HFF-Myc (cell line): ENCODE data around the gene WHAMM.

Experiments
- DNase-seq: peaks from one replicate; pipeline ENCODE4 v3.0.0-alpha.2; 2011; ENCODE audit warnings: low read depth; ENCODE audit errors: extremely low read depth
- H3K4me3 ChIP-seq: replicated peaks from 2 replicates; pipeline ENCODE4 v1.5.1; 2011; ENCODE audit warnings: low read depth, mild to moderate bottlenecking, control low read depth, low read length
- TF ChIP-seq, protein P1 (sequence below): IDR thresholded peaks from 2 replicates; pipeline ENCODE4 v1.5.1; 2012; ENCODE audit warnings: mild to moderate bottlenecking, low read depth, low read length, control low read depth; ENCODE audit errors: missing control alignments

The WHAMM gene

DNA sequence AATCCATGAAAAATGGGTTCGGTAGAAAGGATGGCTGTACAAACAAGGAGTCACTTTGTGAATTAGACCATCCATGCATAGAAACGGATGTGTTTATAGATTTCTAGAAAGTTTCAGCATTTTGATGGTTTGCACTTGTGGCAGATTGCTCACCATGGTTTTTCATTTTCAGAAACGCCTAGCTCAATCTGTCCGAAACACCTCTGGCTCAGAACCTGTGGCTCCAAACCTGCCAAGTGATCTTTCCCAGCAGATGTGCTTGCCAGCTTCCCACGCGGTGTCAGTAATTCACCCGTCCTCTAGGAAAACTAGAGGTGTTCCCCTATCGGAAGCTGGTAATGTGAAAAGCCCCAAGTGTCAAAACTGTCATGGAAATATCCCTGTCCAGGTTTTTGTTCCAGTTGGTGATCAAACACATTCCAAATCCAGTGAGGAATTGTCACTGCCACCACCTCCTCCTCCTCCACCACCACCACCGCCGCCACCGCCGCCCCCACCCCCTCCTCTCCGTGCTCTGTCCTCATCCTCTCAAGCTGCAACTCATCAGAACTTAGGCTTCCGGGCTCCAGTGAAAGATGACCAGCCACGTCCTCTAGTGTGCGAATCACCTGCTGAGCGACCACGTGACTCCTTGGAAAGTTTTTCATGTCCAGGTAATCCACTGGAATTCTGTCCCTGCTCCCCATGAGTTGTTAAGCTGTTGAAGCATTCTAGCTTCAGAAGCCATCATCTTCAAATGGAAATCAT lies 21.2 kb downstream of the WHAMM start:
- DNase-seq, result no peak
- TF ChIP-seq, protein P1, sequence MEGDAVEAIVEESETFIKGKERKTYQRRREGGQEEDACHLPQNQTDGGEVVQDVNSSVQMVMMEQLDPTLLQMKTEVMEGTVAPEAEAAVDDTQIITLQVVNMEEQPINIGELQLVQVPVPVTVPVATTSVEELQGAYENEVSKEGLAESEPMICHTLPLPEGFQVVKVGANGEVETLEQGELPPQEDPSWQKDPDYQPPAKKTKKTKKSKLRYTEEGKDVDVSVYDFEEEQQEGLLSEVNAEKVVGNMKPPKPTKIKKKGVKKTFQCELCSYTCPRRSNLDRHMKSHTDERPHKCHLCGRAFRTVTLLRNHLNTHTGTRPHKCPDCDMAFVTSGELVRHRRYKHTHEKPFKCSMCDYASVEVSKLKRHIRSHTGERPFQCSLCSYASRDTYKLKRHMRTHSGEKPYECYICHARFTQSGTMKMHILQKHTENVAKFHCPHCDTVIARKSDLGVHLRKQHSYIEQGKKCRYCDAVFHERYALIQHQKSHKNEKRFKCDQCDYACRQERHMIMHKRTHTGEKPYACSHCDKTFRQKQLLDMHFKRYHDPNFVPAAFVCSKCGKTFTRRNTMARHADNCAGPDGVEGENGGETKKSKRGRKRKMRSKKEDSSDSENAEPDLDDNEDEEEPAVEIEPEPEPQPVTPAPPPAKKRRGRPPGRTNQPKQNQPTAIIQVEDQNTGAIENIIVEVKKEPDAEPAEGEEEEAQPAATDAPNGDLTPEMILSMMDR, result no peak
- H3K4me3 ChIP-seq, result no peak overlapping the region

DNA sequence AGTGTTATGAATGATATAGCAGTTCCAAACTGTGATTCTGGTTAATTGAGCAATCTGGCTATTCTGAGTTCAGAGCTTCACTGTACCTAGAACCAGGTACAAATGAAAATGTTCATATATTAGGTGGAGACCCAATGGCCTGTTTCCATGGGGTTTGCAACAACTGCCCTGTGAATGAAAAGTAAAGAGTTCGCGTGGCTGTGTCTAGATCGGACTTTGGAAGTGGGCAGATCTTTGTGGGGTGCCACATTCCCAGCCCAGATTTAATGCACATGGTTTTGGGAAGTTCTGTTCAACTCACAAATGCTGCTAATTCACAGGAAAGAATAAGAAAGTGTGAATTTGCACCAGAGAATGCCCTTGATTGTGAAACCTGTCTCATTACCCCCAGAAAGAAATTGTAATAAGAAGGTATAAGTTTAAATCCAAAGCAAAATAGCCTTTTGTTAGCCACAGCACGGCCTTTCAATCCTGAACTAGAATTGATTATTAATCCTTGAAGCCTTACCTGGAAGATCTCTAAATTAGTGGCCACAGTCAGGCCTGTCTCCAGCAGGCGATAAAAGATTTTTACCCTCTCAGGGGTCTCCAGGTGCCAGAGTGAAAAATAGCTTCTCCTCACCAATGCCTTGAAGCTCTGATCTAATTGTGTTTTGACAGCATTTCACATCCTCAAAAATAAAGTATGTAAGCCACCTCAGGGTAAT lies 22.6 kb downstream of the WHAMM start:
- no peak overlapping the region for H3K4me3 ChIP-seq
- TF ChIP-seq, protein P1, result no peak

DNA sequence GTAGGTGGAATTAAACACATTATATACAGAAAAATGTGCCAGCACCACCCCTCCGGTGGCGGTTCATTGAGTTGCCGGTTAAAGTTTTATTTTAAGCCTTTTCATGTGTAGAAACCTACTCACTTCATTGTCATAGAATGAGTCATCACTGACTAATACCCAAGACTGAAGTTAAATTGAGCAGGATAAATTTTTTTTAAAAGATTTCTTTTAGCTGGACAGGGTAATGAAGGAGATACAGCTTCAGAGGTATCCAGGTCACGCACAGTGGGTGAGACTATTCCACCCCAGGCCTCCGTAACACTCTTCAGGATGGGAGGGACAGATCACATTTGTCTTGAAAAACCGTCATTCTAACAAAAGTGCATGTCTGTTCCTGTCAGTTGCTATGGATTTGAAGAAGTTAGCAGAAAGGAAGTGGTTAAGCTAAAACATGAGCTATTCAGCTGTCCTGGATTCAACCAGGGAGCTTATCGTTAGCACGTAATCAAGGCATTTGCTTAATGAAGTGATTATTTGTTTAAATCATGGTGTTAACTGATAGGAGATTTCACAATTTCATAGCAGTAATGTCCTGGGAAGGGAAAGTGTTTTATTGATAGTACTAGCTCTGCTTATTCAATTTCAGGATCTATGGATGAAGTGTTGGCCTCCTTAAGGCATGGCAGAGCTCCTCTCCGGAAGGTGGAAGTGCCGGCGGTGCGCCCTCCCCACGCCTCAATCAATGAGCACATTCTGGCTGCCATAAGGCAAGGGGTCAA lies 23.4 kb downstream of the WHAMM start:
- no peak overlapping the region for H3K4me3 ChIP-seq
- DNase-seq, result peak; percentile 70
- TF ChIP-seq, protein P1, result no peak

More for the DNA sequence above, 22.6 kb downstream of the WHAMM start:
- no peak for DNase-seq

DNA sequence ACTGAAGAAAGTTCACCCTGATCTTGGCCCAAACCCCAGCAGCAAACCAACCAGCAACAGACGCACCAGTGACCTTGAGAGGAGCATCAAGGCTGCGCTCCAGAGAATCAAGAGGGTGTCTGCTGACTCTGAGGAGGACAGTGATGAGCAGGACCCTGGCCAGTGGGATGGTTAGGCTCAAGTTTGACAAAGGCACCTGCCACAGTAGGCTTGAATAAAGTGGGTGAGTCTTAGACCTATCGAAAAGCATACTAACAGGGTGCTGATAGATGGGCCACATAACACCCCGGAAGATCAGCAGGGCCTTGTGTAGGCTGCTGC lies 23.9 kb downstream of the WHAMM start:
- TF ChIP-seq, protein P1, result no peak
- DNase-seq, result no peak
- H3K4me3 ChIP-seq, result no peak overlapping the region

DNA sequence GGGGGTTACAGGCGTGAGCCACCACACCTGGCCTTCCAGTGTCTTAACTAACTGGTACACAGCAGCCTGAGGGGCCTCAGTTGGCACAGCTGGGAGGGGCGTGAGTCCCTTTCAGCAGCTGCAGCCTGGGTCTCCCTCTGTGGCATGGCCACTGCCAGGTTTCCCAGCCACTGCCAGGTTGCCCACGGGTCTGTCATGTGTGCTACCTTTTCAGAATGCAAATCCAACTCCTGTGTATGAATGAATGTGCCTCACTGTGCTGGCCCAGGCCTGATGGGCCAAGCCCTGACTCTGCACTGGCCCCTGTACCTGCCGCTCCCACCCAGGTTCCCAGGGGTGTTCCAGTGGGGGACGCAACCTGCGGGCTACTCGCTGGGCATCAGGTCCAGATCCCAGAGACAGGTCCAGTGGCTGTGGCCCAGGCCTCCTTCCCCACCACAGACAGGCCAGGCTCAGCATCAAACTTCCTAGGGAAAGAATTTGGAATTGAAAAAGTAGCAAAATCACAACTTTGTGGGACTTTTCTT lies 26.0 kb downstream of the WHAMM start:
- TF ChIP-seq, protein P1, result no peak
- H3K4me3 ChIP-seq, result no peak overlapping the region
- DNase-seq, result no peak

DNA sequence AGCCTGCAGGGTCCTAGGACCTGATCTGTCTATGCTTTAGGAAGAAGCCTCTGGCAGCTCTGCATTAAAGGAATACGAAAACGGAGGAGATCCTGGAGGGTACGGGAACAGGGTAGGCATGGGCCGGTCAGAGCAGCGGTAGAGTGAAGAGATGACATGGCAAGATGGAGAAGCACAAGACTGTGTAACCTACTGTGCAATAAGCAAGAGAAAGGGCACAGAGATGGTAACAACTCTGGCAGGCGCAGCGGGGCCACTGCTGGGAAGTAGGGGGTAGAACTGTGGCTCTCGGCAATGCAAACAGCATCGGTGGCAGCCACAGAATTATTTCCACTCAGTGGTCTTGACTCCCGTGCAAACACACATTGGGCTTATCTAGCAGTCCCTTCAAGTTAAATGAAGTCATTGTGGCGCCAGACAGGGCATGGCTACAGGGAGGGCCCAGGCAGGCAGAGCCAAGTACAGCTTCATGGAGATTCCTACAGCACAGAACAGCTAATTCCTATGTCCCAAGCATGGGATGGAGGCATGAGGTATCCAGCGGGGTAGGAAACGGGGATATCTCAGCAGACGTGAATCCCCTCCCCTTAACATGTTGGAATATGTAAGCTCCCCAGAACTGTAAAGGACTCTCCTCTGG lies 28.8 kb downstream of the WHAMM start:
- DNase-seq, result no peak
- H3K4me3 ChIP-seq, result no peak overlapping the region
- TF ChIP-seq, protein P1, result no peak
